Measurements from ENCODE around the gene IL20RA.

GRCh38 chr6:137056121-137056880 is 11.5 kb upstream of the IL20RA start:
- no peak for TF ChIP-seq POLR2AphosphoS5 (IDR thresholded peaks at IDR 0.05)
- TF ChIP-seq POLR2A (IDR thresholded peaks at IDR 0.05): no peak
